CD14-positive monocyte (primary cell): ENCODE data around the gene NOP56. TPM values are rescaled to one million over a fixed set of nuclear protein-coding genes. Genes with fewer than 3 reads are reported as not detected.

Source experiments
- DNase-seq, 3 donors: peaks; one replicate each; pipeline ENCODE4 v3.0.0-alpha.2; 2011 to 2022
- H2AFZ ChIP-seq: 2 replicates; pipeline ENCODE4 v1.6.0; 2012; ENCODE audit warnings: mild to moderate bottlenecking, low read depth, low read length, inconsistent platforms; ENCODE audit not compliant: insufficient read depth, poor library complexity, severe bottlenecking
- H3K27ac ChIP-seq, 2 donors: 1 replicate in 1 of 2; 2 replicates in 1 of 2; pipeline ENCODE4 v1.5.1; 2012 to 2013; ENCODE audit warnings: low read length in 2 of 2, control low read depth in 1 of 2, inconsistent platforms in 1 of 2, low read depth in 1 of 2, mild to moderate bottlenecking in 1 of 2
- H3K27me3 ChIP-seq, 2 donors: one replicate each; pipeline versions ENCODE4 v1.6.0 to v1.6.1; 2011 to 2013; ENCODE audit warnings: low read length in 2 of 2; ENCODE audit not compliant: control insufficient read depth in 2 of 2, insufficient read depth in 2 of 2
- H3K36me3 ChIP-seq, 2 donors: replicated peaks in 1 of 2; 1 replicate in 1 of 2; 2 replicates in 1 of 2; pipeline versions ENCODE4 v1.5.1 to v1.6.1; 2012 to 2013; ENCODE audit warnings: low read length in 2 of 2, control low read depth in 1 of 2, inconsistent platforms in 1 of 2, mild to moderate bottlenecking in 1 of 2; ENCODE audit not compliant: insufficient read depth in 2 of 2, control insufficient read depth in 1 of 2
- H3K4me1 ChIP-seq, 2 donors: 1 replicate in 1 of 2; 2 replicates in 1 of 2; pipeline versions ENCODE4 v1.5.1 to v1.6.1; 2012 to 2013; ENCODE audit warnings: low read length in 2 of 2, control low read depth in 1 of 2, inconsistent platforms in 1 of 2, mild to moderate bottlenecking in 1 of 2, moderate library complexity in 1 of 2; ENCODE audit not compliant: insufficient read depth in 2 of 2, control insufficient read depth in 1 of 2
- H3K4me2 ChIP-seq: replicated peaks from 2 replicates; pipeline ENCODE3; 2012; ENCODE audit warnings: low read length, moderate library complexity, mild to moderate bottlenecking; ENCODE audit not compliant: poor library complexity, severe bottlenecking; ENCODE audit errors: extremely low read depth
- H3K4me3 ChIP-seq, 3 experiments: fragments of 200-600 bp in 1 of 3; sonication (generic) in 1 of 3; replicated peaks in 1 of 3; 1 replicate in 2 of 3; 2 replicates in 1 of 3; pipeline ENCODE4 v1.5.1; 2011 to 2013; ENCODE audit warnings: low read length in 3 of 3, mild to moderate bottlenecking in 3 of 3, control low read depth in 2 of 3, low read depth in 2 of 3, inconsistent platforms in 1 of 3, moderate library complexity in 1 of 3
- H3K79me2 ChIP-seq: 2 replicates; pipeline ENCODE4 v1.6.0; 2012; ENCODE audit warnings: mild to moderate bottlenecking, control low read depth, inconsistent platforms, low read length, moderate library complexity; ENCODE audit not compliant: insufficient read depth
- H3K9ac ChIP-seq: 2 replicates; pipeline ENCODE4 v1.6.0; 2017; ENCODE audit warnings: low read length, mild to moderate bottlenecking; ENCODE audit not compliant: insufficient read depth, poor library complexity, severe bottlenecking
- H3K9me3 ChIP-seq, 2 donors: replicated peaks in 1 of 2; 1 replicate in 1 of 2; 2 replicates in 1 of 2; pipeline versions ENCODE4 v1.5.1 to v1.6.1; 2012 to 2013; ENCODE audit warnings: low read length in 2 of 2, control low read depth in 1 of 2; ENCODE audit not compliant: control insufficient read depth in 1 of 2, insufficient read depth in 1 of 2
- H4K20me1 ChIP-seq: 2 replicates; pipeline ENCODE4 v1.6.0; 2012; ENCODE audit warnings: mild to moderate bottlenecking, low read length, control low read depth, moderate library complexity; ENCODE audit not compliant: insufficient read depth
- H3K27ac Mint-ChIP-seq, 7 donors: one replicate each; pipeline ENCODE4 v1.8.0; 2020; ENCODE audit warnings: mild to moderate bottlenecking in 7 of 7, mixed read lengths in 7 of 7, moderate library complexity in 6 of 7, inconsistent platforms in 2 of 7
- H3K27me3 Mint-ChIP-seq, 3 donors: one replicate each; pipeline ENCODE4 v1.8.0; 2021 to 2022; ENCODE audit warnings: low read depth in 3 of 3, mild to moderate bottlenecking in 3 of 3, mixed read lengths in 3 of 3, moderate library complexity in 3 of 3, inconsistent platforms in 1 of 3
- H3K36me3 Mint-ChIP-seq, 2 donors: one replicate each; pipeline ENCODE4 v1.8.0; 2020; ENCODE audit warnings: mixed read lengths in 2 of 2, inconsistent platforms in 1 of 2, mild to moderate bottlenecking in 1 of 2
- H3K4me1 Mint-ChIP-seq: one replicate; pipeline ENCODE4 v1.8.0; 2020; ENCODE audit warnings: mild to moderate bottlenecking, mixed read lengths
- H3K4me3 Mint-ChIP-seq, 2 donors: one replicate each; pipeline ENCODE4 v1.8.0; 2020; ENCODE audit warnings: mild to moderate bottlenecking in 2 of 2, mixed read lengths in 2 of 2, moderate library complexity in 1 of 2
- H3K9me3 Mint-ChIP-seq, 7 donors: one replicate each; pipeline ENCODE4 v1.8.0; 2020 to 2022; ENCODE audit warnings: mixed read lengths in 7 of 7, mild to moderate bottlenecking in 6 of 7, moderate library complexity in 6 of 7, inconsistent platforms in 2 of 7
- WGBS: methylation state at CpG from one replicate; pipeline ENCODE4 v1.1.5; 2013; ENCODE audit warnings: missing lambda C conversion rate; ENCODE audit not compliant: insufficient coverage; 5-methylcytosine and 5-hydroxymethylcytosine counted together
- intact Hi-C, 2 donors: fragments of 100-400 bp; cut with micrococcal nuclease; formaldehyde crosslinking; loops; one replicate each; pipeline versions ENCODE4 v1.15.0 to v1.15.1; 2023
- polyA plus RNA-seq, 3 donors: library from polyadenylated mRNA; depleted of rRNA in 1 of 3; unstranded in 2 of 3; stranded (reverse) in 1 of 3; fragments of 300-500 nt in 2 of 3; fragments of >200 nt in 1 of 3; fragmentation: Illumina TruSeq in 2 of 3; gene quantifications; 1 replicate in 2 of 3; 2 replicates in 1 of 3; pipeline ENCODE4 v1.2.3, GENCODE V29; 2012 to 2021
- TF ChIP-seq, protein P1 (sequence below): fragments of 200-600 bp; IDR thresholded peaks from one replicate; pipeline ENCODE4 v1.8.0; 2022; ENCODE audit warnings: antibody characterized with exemption, mild to moderate bottlenecking

NOP56 gene
- polyA plus RNA-seq, 3 donors: 27.3 to 102 (median 33.1) TPM

DNA sequence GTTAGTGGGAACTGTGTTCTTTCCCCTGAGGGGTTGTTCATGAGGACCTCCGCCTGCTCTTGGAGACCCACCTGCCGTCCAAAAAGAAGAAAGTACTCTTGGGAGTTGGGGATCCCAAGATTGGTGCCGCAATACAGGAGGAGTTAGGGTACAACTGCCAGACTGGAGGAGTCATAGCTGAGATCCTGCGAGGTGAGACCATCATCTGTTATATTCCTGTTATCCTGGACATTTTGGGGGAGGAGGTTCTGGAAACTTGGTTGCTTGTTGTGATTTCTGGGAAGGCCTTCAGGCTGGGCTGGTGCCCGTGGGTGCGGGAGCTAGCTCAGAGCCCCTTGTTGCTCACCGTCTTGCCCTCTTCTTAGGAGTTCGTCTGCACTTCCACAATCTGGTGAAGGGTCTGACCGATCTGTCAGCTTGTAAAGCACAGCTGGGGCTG lies 2.0 kb downstream of the NOP56 start:
- intact Hi-C loops: loop anchor here in 1 of 2 donors (5.0 kb wide), 1 partner anchor 552 kb away; the partner anchor contains the start of gene STK35
- H3K36me3 ChIP-seq: peaks cover 54 to 57% of the 10 kb centered on the region in 2 donors
- Mint-ChIP-seq H3K9me3 (no peaks in the 10 kb centered on the region), H3K27me3 (no peaks in the 10 kb centered on the region), H3K4me3 (peak overlapping the region in 1 of 2 donors; percentile 12), H3K27ac (peak overlapping the region in 1 of 7 donors; percentile 35), H3K4me1 (peaks cover 20% of the 10 kb centered on the region), H3K36me3 (peaks cover 53 to 58% of the 10 kb centered on the region in 2 donors)
- H3K4me2 ChIP-seq: no peak overlapping the region
- TF ChIP-seq, protein P1, sequence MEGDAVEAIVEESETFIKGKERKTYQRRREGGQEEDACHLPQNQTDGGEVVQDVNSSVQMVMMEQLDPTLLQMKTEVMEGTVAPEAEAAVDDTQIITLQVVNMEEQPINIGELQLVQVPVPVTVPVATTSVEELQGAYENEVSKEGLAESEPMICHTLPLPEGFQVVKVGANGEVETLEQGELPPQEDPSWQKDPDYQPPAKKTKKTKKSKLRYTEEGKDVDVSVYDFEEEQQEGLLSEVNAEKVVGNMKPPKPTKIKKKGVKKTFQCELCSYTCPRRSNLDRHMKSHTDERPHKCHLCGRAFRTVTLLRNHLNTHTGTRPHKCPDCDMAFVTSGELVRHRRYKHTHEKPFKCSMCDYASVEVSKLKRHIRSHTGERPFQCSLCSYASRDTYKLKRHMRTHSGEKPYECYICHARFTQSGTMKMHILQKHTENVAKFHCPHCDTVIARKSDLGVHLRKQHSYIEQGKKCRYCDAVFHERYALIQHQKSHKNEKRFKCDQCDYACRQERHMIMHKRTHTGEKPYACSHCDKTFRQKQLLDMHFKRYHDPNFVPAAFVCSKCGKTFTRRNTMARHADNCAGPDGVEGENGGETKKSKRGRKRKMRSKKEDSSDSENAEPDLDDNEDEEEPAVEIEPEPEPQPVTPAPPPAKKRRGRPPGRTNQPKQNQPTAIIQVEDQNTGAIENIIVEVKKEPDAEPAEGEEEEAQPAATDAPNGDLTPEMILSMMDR: no peak
- DNase-seq: no peak
- H3K4me1 ChIP-seq: peaks cover 17 to 33% of the 10 kb centered on the region in 2 donors
- peaks cover 47% of the 10 kb centered on the region for H4K20me1 ChIP-seq
- no peak overlapping the region for H3K9ac ChIP-seq
- H3K9me3 ChIP-seq: no peaks in the 10 kb centered on the region
- H3K27ac ChIP-seq: peak overlapping the region in 1 of 2 donors; percentile 10
- no peaks in the 10 kb centered on the region for H3K27me3 ChIP-seq
- no peak overlapping the region for H2AFZ ChIP-seq
- 92% methylated on average over 9 of the region's 9 CpGs for WGBS
- H3K79me2 ChIP-seq: peaks cover 54% of the 10 kb centered on the region
- H3K4me3 ChIP-seq: no peak overlapping the region

DNA sequence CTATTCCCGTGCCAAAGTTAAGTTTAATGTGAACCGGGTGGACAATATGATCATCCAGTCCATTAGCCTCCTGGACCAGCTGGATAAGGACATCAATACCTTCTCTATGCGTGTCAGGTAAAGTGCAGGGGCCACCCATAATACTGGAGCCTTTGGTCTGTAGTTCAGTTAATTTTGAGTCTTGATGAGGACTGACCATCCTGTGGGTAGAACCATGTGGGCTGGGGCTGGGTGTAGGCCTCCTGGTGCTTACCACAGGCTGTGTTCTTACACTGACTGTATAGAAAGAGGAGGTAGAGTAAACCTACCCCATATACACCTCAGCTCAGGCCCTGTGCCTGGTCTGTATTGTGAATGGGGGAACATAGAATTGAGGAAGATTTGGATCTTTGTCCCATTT lies 2.4 kb downstream of the NOP56 start:
- H2AFZ ChIP-seq: no peak overlapping the region
- DNase-seq: no peak
- peak overlapping the region in 2 of 7 donors; percentile 37 to 74 for H3K27ac Mint-ChIP-seq
- no peak overlapping the region for H3K9ac ChIP-seq
- H3K27ac ChIP-seq: no peak overlapping the region
- peaks cover 47% of the 10 kb centered on the region for H4K20me1 ChIP-seq
- no peak overlapping the region for H3K4me2 ChIP-seq
- H3K36me3 Mint-ChIP-seq: peaks cover 57 to 62% of the 10 kb centered on the region in 2 donors
- 100% methylated on average over 2 of the region's 3 CpGs for WGBS
- peaks cover 20% of the 10 kb centered on the region for H3K4me1 Mint-ChIP-seq
- H3K27me3 Mint-ChIP-seq: peaks cover 0 to 2% (median 0%) of the 10 kb centered on the region in 3 donors
- no peaks in the 10 kb centered on the region for H3K9me3 ChIP-seq
- H3K9me3 Mint-ChIP-seq: no peaks in the 10 kb centered on the region
- H3K79me2 ChIP-seq: peaks cover 54% of the 10 kb centered on the region
- H3K36me3 ChIP-seq: peaks cover 58 to 61% of the 10 kb centered on the region in 2 donors
- no peaks in the 10 kb centered on the region for H3K27me3 ChIP-seq
- peaks cover 17 to 33% of the 10 kb centered on the region in 2 donors for H3K4me1 ChIP-seq
- H3K4me3 ChIP-seq: no peak overlapping the region
- peak overlapping the region in 1 of 2 donors; percentile 12 for H3K4me3 Mint-ChIP-seq
- intact Hi-C loops: loop anchor here in 1 of 2 donors (5.0 kb wide), 1 partner anchor 553 kb away; the partner anchor contains the start of gene STK35
- TF ChIP-seq, protein P1: no peak
